SK-N-SH (cell line): ENCODE measurements around the gene ZC3H4. TPM values are rescaled to one million over a fixed set of nuclear protein-coding genes. Genes with fewer than 3 reads are reported as not detected.

Experiments used
- CTCF ChIA-PET: fragments of 300-600, 350-600 bp; formaldehyde crosslinking; extraction: SDS; loops from one replicate; lab custom pipeline; 2021; lab: Yijun Ruan, JAX
- POLR2A ChIA-PET: fragments of 350-600 bp; sonication (Branson Sonifier 250); formaldehyde crosslinking; extraction: SDS; loops from one replicate; lab custom pipeline; 2020; ENCODE audit warnings: antibody characterized with exemption, inconsistent platforms; lab: Yijun Ruan, JAX
- DNase-seq: peaks from one replicate; pipeline ENCODE4 v3.0.0; 2012
- H2AFZ ChIP-seq: fragments of 200-600 bp; sonication (generic); 2 replicates; pipeline ENCODE4 v1.8.1; 2016; ENCODE audit warnings: antibody characterized with exemption, mild to moderate bottlenecking, low read depth
- H3F3A ChIP-seq: fragments of 200-600 bp; sonication (generic); replicated peaks from 2 replicates; pipeline ENCODE3; 2016; ENCODE audit warnings: antibody characterized with exemption, mild to moderate bottlenecking; ENCODE audit not compliant: insufficient read depth
- H3K27ac ChIP-seq, 2 experiments: fragments of 200-500 bp in 1 of 2; fragments of 200-600 bp in 1 of 2; sonication (Bioruptor generic) in 1 of 2; sonication (generic), shearing (Covaris generic) in 1 of 2; 2 replicates each; pipeline versions ENCODE4 v1.5.1 to v1.6.1; 2014 to 2016; ENCODE audit warnings: low read depth in 2 of 2, inconsistent platforms in 1 of 2, low read length in 1 of 2, mild to moderate bottlenecking in 1 of 2, mixed read lengths in 1 of 2
- H3K27me3 ChIP-seq: fragments of 200-600 bp; sonication (generic), shearing (Covaris generic); 2 replicates; pipeline ENCODE4 v1.6.1; 2016; ENCODE audit warnings: mixed run types; ENCODE audit not compliant: insufficient read depth
- H3K36me3 ChIP-seq, 2 experiments: fragments of 200-500 bp in 1 of 2; fragments of 200-600 bp in 1 of 2; sonication (Bioruptor generic) in 1 of 2; sonication (generic) in 1 of 2; replicated peaks in 1 of 2; 2 replicates each; pipeline versions ENCODE3 to v1.5.1; 2014 to 2016; ENCODE audit warnings: low read length in 1 of 2, mild to moderate bottlenecking in 1 of 2; ENCODE audit not compliant: insufficient read depth in 2 of 2, control insufficient read depth in 1 of 2
- H3K4me1 ChIP-seq, 2 experiments: fragments of 200-500 bp in 1 of 2; fragments of 200-600 bp in 1 of 2; sonication (Bioruptor generic) in 1 of 2; sonication (generic), shearing (Covaris generic) in 1 of 2; 2 replicates each; pipeline versions ENCODE4 v1.5.1 to v1.6.1; 2014 to 2016; ENCODE audit warnings: low read depth in 1 of 2, low read length in 1 of 2, mixed run types in 1 of 2; ENCODE audit not compliant: insufficient read depth in 2 of 2, control insufficient read depth in 1 of 2
- H3K4me2 ChIP-seq: fragments of 200-600 bp; sonication (generic), shearing (Covaris generic); 2 replicates; pipeline ENCODE4 v1.6.1; 2017; ENCODE audit warnings: mixed run types
- H3K4me3 ChIP-seq, 2 experiments: fragments of 200-500 bp in 1 of 2; fragments of 200-600 bp in 1 of 2; sonication (Bioruptor generic) in 1 of 2; sonication (generic), shearing (Covaris generic) in 1 of 2; 2 replicates each; pipeline versions ENCODE4 v1.5.1 to v1.8.1; 2014 to 2016; ENCODE audit warnings: low read depth in 2 of 2, inconsistent platforms in 1 of 2, low read length in 1 of 2, mild to moderate bottlenecking in 1 of 2, mixed read lengths in 1 of 2, moderate library complexity in 1 of 2
- H3K79me2 ChIP-seq: fragments of 200-600 bp; sonication (generic); 2 replicates; pipeline ENCODE4 v1.8.1; 2017; ENCODE audit warnings: mild to moderate bottlenecking; ENCODE audit not compliant: insufficient read depth
- H3K9ac ChIP-seq: fragments of 200-600 bp; sonication (generic); 2 replicates; pipeline ENCODE4 v1.6.1; 2017; ENCODE audit warnings: mixed run types
- H3K9me2 ChIP-seq: fragments of 200-600 bp; sonication (generic); 2 replicates; pipeline ENCODE4 v1.6.1; 2017; ENCODE audit warnings: mixed run types
- H3K9me3 ChIP-seq: fragments of 200-600 bp; sonication (generic); 2 replicates; pipeline ENCODE4 v1.6.1; 2017; ENCODE audit warnings: mixed run types, mild to moderate bottlenecking, moderate library complexity
- H4K20me1 ChIP-seq: fragments of 200-600 bp; sonication (generic); 2 replicates; pipeline ENCODE4 v1.6.1; 2017; ENCODE audit warnings: mild to moderate bottlenecking, mixed run types; ENCODE audit not compliant: insufficient read depth
- ELF1 ChIP-seq: IDR thresholded peaks from 2 replicates; pipeline ENCODE4 v1.4.0; 2012
- FOXM1 ChIP-seq: IDR thresholded peaks from 2 replicates; pipeline ENCODE4 v1.4.0; 2012; ENCODE audit warnings: low read depth, mild to moderate bottlenecking
- GABPA ChIP-seq: IDR thresholded peaks from 2 replicates; pipeline ENCODE4 v1.4.0; 2012; ENCODE audit warnings: low read depth, mild to moderate bottlenecking
- GATA2 ChIP-seq: sonication (generic); formaldehyde crosslinking; IDR thresholded peaks from 2 replicates; pipeline ENCODE4 v1.5.0; 2020; ENCODE audit warnings: mild to moderate bottlenecking, missing genetic modification reagents
- MEF2A ChIP-seq: IDR thresholded peaks from 2 replicates; pipeline ENCODE4 v1.4.0; 2012; ENCODE audit warnings: low read depth, borderline replicate concordance
- RAD21 ChIP-seq: IDR thresholded peaks from 2 replicates; pipeline ENCODE4 v1.6.1; 2012; ENCODE audit warnings: mild to moderate bottlenecking, low read length
- RFX5 ChIP-seq: IDR thresholded peaks from 2 replicates; pipeline ENCODE4 v1.6.1; 2012; ENCODE audit warnings: mild to moderate bottlenecking, improper control_type of control experiment, low read length
- WGBS: methylation state at CpG from one replicate; pipeline ENCODE4 v1.1.6; 2017; ENCODE audit warnings: low lambda C conversion rate; 5-methylcytosine and 5-hydroxymethylcytosine counted together
- polyA plus RNA-seq, 3 experiments: library from polyadenylated mRNA; depleted of rRNA; stranded (reverse); fragments of >200 nt; gene quantifications; 2 replicates each; pipeline ENCODE4 v1.2.3, GENCODE V29; 2012
- TF ChIP-seq, protein P1 (sequence below): fragments of 150-350 bp; IDR thresholded peaks from 2 replicates; pipeline ENCODE4 v1.6.1; 2016; ENCODE audit warnings: mild to moderate bottlenecking, low read depth, low read length
- TF ChIP-seq, protein P2 (sequence below): fragments of 200-600 bp; sonication (generic); IDR thresholded peaks from 2 replicates; pipeline ENCODE4 v1.6.1; 2017; ENCODE audit warnings: antibody characterized with exemption, mild to moderate bottlenecking, moderate library complexity
- TF ChIP-seq, protein P3 (sequence below): IDR thresholded peaks from 2 replicates; pipeline ENCODE4 v1.4.0; 2012; ENCODE audit warnings: low read depth, borderline replicate concordance

Gene ZC3H4
- polyA plus RNA-seq, 1 of the 3 experiments (the other 2 are of a cell fraction): 7.6 TPM

DNA sequence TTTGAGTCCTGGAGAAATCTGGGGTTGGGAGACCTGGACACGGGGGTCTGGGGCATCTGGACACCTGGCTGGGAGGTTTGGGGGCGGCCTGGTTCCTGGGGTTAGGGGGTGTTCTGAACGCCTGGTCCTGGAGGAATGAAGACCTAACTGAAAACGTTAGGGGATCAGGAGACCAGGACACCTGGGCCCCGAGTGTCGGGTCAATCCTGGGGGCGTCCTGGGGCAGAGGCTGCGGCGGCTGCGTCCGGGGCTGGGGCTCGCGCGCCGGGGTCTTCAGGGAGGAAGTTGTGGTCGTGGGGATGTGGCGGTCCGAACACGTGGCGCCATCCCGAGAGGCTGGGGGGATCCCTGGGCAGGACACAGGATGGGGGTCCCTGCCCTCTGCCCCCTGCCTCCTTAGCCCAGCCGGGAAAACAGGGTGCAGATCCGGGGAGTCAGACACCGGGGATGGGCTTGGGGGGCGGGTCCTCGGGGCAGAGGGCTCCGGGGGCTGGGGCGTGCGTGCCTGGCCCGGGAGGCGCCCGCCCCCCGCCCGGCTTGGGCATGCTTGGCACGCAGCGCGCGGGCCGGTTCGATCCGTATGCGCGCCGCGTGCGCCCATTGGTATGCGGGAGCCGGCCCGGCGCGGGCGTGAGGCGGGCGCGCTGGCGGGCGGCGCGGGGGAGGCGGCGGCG lies 93.3 kb downstream of the ZC3H4 start:
- Histone ChIP-seq H3K4me1 (peaks cover 3 to 19% of the 10 kb centered on the region in 2 experiments; a peak in 2 of 4 replicates), H3F3A (peaks cover 15% of the 10 kb centered on the region), H3K36me3 (no peaks in the 10 kb centered on the region), H4K20me1 (peaks cover 5% of the 10 kb centered on the region; the same call in 1 of the 2 replicates), H3K4me3 (peak overlapping the region; percentile 35 to 49), H3K9me3 (no peaks in the 10 kb centered on the region), H2AFZ (no peak overlapping the region), H3K9me2 (no peaks in the 10 kb centered on the region), H3K4me2 (peak overlapping the region; percentile 88), H3K27ac (no peak overlapping the region), H3K27me3 (peaks cover 39% of the 10 kb centered on the region), H3K79me2 (no peaks in the 10 kb centered on the region), H3K9ac (no peak overlapping the region)
- DNase-seq: peak; percentile 56
- ChIA-PET CTCF (interaction anchor here (0.6 to 10.5 kb wide), 4 partner anchors 7 to 1496 kb away, joined by 3 to 98 read pairs (median 24); no protein-coding TSS in a partner anchor), POLR2A (no interaction called here)
- WGBS: 10% methylated on average over 6 of the region's 62 CpGs
- TF ChIP-seq GABPA: no peak

DNA sequence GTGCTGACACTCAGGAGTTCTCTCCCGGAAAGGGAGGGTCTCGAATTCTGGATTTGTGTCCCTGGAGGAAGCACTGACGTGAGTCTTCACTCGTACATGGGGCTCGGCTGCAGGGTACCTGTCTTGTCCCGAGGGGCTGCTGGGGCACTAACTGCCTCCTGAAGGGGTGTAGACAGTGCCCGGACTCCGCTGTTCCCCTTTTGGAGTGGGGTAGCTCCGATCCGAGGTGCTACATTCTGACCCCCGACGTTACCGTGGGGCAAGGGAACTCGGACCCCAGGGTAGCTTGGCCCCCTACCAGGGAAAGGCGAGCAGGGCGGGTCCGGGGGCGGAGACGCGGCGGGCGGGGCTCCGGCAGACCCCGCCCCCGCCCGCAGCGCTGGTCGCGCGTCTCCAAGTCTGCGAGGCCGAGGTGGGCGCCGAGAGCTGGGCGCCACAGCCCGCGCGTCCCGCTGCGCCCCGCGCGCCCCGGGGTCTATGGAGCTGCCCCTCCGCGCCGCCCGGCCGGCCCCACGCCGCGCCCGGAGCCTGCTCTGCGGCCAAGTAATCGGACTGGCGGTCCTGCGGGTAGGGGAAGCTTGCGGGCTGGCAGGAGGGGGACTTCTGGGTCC lies 94.0 kb downstream of the ZC3H4 start, which contains the start of gene NPAS1:
TSS of gene NPAS1 (plus strand) at position 407 of the 611 bp plus-strand sequence. CDS start 1,211 bp downstream, outside the sequence.
- peak within 1 kb of the TSS; percentile 88 for H3K4me2 ChIP-seq
- 6% methylated on average over 21 of the region's 58 CpGs for whole genome bisulfite sequencing
- peaks cover 5% of the 10 kb centered on the region; the same call in 1 of the 2 replicates for H4K20me1 ChIP-seq
- peaks cover 3 to 19% of the 10 kb centered on the region in 2 experiments; a peak in 2 of 4 replicates for H3K4me1 ChIP-seq
- H3K4me3 ChIP-seq: peak within 1 kb of the TSS; percentile 35 to 61
- no peak within 1 kb of the TSS for H2AFZ ChIP-seq
- H3K27ac ChIP-seq: no peak within 1 kb of the TSS
- CTCF ChIA-PET: interaction anchor here (0.6 to 10.5 kb wide), 5 partner anchors 14 to 1495 kb away, joined by 3 to 98 read pairs (median 3); no protein-coding TSS in a partner anchor
- no peaks in the 10 kb centered on the region for H3K9me3 ChIP-seq
- TF ChIP-seq, protein P1, sequence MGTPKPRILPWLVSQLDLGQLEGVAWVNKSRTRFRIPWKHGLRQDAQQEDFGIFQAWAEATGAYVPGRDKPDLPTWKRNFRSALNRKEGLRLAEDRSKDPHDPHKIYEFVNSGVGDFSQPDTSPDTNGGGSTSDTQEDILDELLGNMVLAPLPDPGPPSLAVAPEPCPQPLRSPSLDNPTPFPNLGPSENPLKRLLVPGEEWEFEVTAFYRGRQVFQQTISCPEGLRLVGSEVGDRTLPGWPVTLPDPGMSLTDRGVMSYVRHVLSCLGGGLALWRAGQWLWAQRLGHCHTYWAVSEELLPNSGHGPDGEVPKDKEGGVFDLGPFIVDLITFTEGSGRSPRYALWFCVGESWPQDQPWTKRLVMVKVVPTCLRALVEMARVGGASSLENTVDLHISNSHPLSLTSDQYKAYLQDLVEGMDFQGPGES: no peak
- TF ChIP-seq GATA2: no peak
- TF ChIP-seq RAD21: no peak
- TF ChIP-seq, protein P2, sequence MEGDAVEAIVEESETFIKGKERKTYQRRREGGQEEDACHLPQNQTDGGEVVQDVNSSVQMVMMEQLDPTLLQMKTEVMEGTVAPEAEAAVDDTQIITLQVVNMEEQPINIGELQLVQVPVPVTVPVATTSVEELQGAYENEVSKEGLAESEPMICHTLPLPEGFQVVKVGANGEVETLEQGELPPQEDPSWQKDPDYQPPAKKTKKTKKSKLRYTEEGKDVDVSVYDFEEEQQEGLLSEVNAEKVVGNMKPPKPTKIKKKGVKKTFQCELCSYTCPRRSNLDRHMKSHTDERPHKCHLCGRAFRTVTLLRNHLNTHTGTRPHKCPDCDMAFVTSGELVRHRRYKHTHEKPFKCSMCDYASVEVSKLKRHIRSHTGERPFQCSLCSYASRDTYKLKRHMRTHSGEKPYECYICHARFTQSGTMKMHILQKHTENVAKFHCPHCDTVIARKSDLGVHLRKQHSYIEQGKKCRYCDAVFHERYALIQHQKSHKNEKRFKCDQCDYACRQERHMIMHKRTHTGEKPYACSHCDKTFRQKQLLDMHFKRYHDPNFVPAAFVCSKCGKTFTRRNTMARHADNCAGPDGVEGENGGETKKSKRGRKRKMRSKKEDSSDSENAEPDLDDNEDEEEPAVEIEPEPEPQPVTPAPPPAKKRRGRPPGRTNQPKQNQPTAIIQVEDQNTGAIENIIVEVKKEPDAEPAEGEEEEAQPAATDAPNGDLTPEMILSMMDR: no peak
- TF ChIP-seq MEF2A: no peak
- TF ChIP-seq, protein P3, sequence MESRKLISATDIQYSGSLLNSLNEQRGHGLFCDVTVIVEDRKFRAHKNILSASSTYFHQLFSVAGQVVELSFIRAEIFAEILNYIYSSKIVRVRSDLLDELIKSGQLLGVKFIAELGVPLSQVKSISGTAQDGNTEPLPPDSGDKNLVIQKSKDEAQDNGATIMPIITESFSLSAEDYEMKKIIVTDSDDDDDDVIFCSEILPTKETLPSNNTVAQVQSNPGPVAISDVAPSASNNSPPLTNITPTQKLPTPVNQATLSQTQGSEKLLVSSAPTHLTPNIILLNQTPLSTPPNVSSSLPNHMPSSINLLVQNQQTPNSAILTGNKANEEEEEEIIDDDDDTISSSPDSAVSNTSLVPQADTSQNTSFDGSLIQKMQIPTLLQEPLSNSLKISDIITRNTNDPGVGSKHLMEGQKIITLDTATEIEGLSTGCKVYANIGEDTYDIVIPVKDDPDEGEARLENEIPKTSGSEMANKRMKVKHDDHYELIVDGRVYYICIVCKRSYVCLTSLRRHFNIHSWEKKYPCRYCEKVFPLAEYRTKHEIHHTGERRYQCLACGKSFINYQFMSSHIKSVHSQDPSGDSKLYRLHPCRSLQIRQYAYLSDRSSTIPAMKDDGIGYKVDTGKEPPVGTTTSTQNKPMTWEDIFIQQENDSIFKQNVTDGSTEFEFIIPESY: no peak
- no peak for TF ChIP-seq ELF1
- TF ChIP-seq RFX5: no peak
- TF ChIP-seq FOXM1: no peak
- H3K9ac ChIP-seq: no peak within 1 kb of the TSS
- POLR2A ChIA-PET: no interaction called here
- no peaks in the 10 kb centered on the region for H3K9me2 ChIP-seq
- peaks cover 15% of the 10 kb centered on the region for H3F3A ChIP-seq
- peaks cover 39% of the 10 kb centered on the region for H3K27me3 ChIP-seq
- H3K36me3 ChIP-seq: no peaks in the 10 kb centered on the region
- no peaks in the 10 kb centered on the region for H3K79me2 ChIP-seq
- peak; percentile 75 for DNase-seq
